ENCODE measurements around the gene FOXJ2.
"Not testable (repeated sequence)": the region's sequence is repeated elsewhere in the genome, so short reads cannot be mapped to it uniquely, and the experiment has no call there.

The FOXJ2 gene

DNA sequence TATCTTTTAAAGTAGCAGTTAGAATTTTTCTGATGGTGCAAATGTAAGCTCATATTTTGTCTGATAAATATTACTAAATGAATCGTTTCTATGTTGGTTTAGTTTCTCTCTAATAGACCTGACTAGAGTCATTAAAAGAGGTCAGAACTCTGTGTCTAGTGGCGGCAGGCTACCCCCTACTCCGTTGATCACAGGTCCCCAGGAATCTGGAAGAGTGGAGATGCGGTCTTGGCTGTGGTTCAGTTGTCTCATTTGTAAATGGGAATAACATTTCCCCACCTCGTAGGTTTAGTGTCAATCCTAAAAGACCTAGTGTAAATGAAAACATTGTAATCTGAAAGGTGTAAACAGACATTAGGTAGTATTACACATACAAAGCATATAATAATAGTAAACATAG is 4.7 kb upstream of the FOXJ2 start:
- TF ChIP-seq, protein P1, sequence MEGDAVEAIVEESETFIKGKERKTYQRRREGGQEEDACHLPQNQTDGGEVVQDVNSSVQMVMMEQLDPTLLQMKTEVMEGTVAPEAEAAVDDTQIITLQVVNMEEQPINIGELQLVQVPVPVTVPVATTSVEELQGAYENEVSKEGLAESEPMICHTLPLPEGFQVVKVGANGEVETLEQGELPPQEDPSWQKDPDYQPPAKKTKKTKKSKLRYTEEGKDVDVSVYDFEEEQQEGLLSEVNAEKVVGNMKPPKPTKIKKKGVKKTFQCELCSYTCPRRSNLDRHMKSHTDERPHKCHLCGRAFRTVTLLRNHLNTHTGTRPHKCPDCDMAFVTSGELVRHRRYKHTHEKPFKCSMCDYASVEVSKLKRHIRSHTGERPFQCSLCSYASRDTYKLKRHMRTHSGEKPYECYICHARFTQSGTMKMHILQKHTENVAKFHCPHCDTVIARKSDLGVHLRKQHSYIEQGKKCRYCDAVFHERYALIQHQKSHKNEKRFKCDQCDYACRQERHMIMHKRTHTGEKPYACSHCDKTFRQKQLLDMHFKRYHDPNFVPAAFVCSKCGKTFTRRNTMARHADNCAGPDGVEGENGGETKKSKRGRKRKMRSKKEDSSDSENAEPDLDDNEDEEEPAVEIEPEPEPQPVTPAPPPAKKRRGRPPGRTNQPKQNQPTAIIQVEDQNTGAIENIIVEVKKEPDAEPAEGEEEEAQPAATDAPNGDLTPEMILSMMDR (IDR thresholded peaks at IDR 0.05): no peak
- peak overlapping the region; percentile 70 to 98 for H3K4me3 ChIP-seq (ENCODE audit: low read depth in 1 of 2, low read length in 1 of 2)
- H3K27me3 ChIP-seq: no peaks in the 10 kb centered on the region
- peaks cover 11 to 19% of the 10 kb centered on the region in 2 experiments for H3K4me1 ChIP-seq (ENCODE audit: control insufficient read depth in 1 of 2, insufficient read depth in 1 of 2, low read depth in 1 of 2, low read length in 1 of 2)
- no peaks in the 10 kb centered on the region for H3K36me3 ChIP-seq
- H3K27ac ChIP-seq: peak overlapping the region; percentile 97
- H3K9me3 ChIP-seq: no peaks in the 10 kb centered on the region

DNA sequence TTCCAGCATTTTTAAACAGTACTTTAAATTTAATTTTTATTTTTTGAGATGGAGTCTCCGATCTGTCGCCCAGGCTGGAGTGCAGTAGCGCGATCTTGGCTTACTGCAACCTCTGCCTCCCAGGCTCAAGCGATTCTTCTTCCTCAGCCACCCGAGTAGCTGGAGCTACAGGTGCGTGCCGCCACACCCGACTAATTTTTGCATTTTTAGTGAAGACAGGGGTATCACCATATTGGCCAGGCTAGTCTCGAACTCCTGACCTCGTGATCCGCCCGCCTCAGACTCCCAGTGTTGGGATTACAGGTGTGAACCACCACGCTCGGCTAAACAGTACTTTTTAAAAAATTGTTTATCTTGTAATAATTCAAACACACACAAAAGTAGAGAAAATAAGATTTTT is 4.2 kb upstream of the FOXJ2 start:
- no peaks in the 10 kb centered on the region for H3K36me3 ChIP-seq
- no peak overlapping the region for H3K4me3 ChIP-seq (ENCODE audit: low read depth in 1 of 2, low read length in 1 of 2)
- TF ChIP-seq, protein P1 (IDR thresholded peaks at IDR 0.05): no peak
- no peak overlapping the region for H3K27ac ChIP-seq
- H3K9me3 ChIP-seq: no peaks in the 10 kb centered on the region
- peaks cover 15 to 22% of the 10 kb centered on the region in 2 experiments for H3K4me1 ChIP-seq (ENCODE audit: control insufficient read depth in 1 of 2, insufficient read depth in 1 of 2, low read depth in 1 of 2, low read length in 1 of 2)
- no peaks in the 10 kb centered on the region for H3K27me3 ChIP-seq

DNA sequence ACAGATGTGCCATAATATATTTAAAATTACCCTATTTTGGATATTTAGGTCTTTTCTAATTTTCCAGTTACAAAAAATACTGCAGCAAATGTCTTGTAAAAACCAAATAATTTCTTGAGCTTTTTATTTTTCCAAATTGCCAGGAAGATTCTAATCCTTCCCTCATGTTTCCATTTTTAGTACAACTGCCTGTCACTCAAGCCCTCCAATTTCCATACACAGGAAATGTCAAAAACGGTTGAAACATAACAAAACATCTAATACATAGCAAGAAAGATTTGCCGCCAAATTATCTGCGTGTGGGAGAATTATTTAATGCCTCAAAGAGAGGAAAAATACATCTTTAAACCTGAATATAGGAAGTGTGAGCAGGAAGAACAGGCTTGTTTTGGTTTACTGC is 2.3 kb upstream of the FOXJ2 start:
- peaks cover 34 to 41% of the 10 kb centered on the region in 2 experiments for H3K4me1 ChIP-seq (ENCODE audit: control insufficient read depth in 1 of 2, insufficient read depth in 1 of 2, low read depth in 1 of 2, low read length in 1 of 2)
- no peaks in the 10 kb centered on the region for H3K9me3 ChIP-seq
- H3K27me3 ChIP-seq: no peaks in the 10 kb centered on the region
- no peaks in the 10 kb centered on the region for H3K36me3 ChIP-seq
- H3K4me3 ChIP-seq (ENCODE audit: low read depth in 1 of 2, low read length in 1 of 2): no peak overlapping the region
- TF ChIP-seq, protein P1 (IDR thresholded peaks at IDR 0.05): no peak
- H3K27ac ChIP-seq: no peak overlapping the region

DNA sequence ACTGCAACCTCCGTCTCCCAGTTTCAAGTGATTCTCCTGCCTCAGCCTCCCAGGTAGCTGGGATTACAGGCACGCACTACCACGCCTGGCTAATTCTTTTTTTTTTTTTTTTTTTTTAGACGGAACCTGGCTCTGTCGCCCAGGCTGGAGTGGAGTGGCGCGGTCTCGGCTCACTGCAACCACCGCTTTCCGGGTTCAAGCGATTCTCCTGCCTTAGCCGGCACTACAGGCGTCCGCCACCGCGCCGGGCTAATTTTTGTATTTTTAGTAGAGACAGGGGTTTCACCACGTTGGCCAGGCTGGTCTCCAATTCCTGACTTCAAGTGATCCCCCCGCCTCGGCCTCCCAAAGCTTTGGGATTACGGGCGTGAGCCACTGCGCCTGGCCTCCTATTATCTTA is 1.5 kb upstream of the FOXJ2 start:
- peaks cover 40 to 45% of the 10 kb centered on the region in 2 experiments for H3K4me1 ChIP-seq (ENCODE audit: control insufficient read depth in 1 of 2, insufficient read depth in 1 of 2, low read depth in 1 of 2, low read length in 1 of 2)
- H3K9me3 ChIP-seq; H3K4me3 ChIP-seq (ENCODE audit: low read depth in 1 of 2, low read length in 1 of 2); H3K27me3 ChIP-seq; H3K36me3 ChIP-seq; H3K27ac ChIP-seq: not testable (repeated sequence)

DNA sequence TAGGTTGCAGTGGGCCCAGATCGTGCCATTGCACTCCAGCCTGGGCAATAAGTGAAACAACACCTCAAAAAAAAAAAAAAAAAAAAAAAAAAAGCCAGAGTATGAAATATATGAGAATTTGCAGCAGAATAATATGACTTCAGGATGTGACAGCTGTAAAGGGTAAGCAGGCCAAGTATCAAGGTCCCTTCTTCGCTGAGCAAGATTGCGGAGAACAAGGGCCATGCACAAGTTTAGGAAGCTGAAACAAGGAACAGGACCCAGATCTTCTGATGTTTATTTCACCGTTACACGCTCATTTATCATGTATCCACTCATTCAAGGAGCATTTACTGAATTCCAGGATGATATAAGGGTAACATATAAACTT is 659 bp upstream of the FOXJ2 start:
- TF ChIP-seq, protein P1 (IDR thresholded peaks at IDR 0.05): no peak
- Histone ChIP-seq H3K4me3 (ENCODE audit: low read depth in 1 of 2, low read length in 1 of 2) (peak overlapping the region; percentile 86 to 88), H3K36me3 (peaks cover 5% of the 10 kb centered on the region), H3K27me3 (no peaks in the 10 kb centered on the region), H3K9me3 (no peaks in the 10 kb centered on the region), H3K27ac (peak overlapping the region; percentile 90), H3K4me1 (ENCODE audit: control insufficient read depth in 1 of 2, insufficient read depth in 1 of 2, low read depth in 1 of 2, low read length in 1 of 2) (peaks cover 47 to 53% of the 10 kb centered on the region in 2 experiments)

DNA sequence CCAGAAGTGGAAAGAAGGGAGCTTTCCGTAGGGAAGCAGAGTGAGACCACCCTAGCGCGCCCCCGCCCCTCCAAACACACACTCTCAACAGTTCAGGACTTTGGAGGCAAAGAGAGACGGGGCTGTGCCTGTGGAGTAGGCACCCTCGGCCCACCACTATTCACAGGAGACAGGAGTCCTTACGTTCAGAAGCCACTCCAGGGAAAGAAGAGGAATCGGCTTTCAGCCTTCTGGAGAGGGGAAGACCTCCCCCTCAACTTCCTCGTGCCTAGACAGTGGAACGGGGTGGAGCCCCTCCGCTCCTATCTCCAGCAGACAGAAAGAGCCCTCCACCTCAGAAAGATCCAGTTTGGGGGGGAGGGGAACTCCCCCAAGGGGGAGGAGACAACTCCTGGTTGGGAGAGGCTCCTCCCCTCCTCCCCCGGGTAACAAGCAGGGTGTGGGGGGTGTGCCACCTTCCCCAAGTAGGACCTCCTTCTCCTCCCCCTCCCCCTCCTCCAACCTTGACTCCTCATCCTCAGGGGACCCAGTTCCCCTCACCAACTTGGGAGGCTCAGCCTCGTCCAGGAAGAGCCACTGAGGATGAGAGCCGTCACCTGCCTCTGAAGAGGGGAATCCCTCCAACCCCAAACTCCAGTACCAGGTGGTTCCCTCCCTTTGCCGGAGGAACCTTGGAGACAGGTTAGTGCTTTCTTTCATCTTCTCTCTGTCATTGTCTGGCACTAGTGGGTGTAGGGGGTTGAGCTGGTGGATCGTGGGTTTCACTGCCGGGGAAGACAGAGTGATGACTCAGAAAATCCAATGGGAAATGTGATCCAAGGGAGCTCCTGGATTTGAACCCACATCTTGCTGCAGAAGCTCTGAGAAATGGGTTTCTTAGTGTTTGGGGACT is 883 bp downstream of the FOXJ2 start:
- Histone ChIP-seq H3K27me3 (no peaks in the 10 kb centered on the region), H3K36me3 (peaks cover 5% of the 10 kb centered on the region), H3K9me3 (no peaks in the 10 kb centered on the region), H3K4me1 (ENCODE audit: control insufficient read depth in 1 of 2, insufficient read depth in 1 of 2, low read depth in 1 of 2, low read length in 1 of 2) (peaks cover 62 to 64% of the 10 kb centered on the region in 2 experiments), H3K4me3 (ENCODE audit: low read depth in 1 of 2, low read length in 1 of 2) (peak overlapping the region; percentile 86 to 88), H3K27ac (peak overlapping the region; percentile 90)
- TF ChIP-seq, protein P1 (IDR thresholded peaks at IDR 0.05): no peak
